Heart left ventricle (tissue), 16 donors: ENCODE measurements around the gene DNASE1L1. TPM values are rescaled to one million over a fixed set of nuclear protein-coding genes. Genes with fewer than 3 reads are reported as not detected.

Experiments
- ATAC-seq, 4 donors: fragments of 200-7000 bp; cut with Tn5 transposase; one replicate each; pipeline ENCODE4 v1.9.1; 2020 to 2022; ENCODE audit warnings: moderate library complexity in 4 of 4, mild to moderate bottlenecking in 3 of 4, moderate number of reproducible peaks in 1 of 4
- DNase-seq, 5 donors: peaks; one replicate each; pipeline ENCODE4 v3.0.0-alpha.2; 2020
- H3K27ac ChIP-seq, 12 donors: fragments of 200-600 bp; sonication (generic) in 4 of 12; one replicate each; pipeline versions ENCODE4 v1.5.0 to v1.8.0; 2016 to 2022; ENCODE audit warnings: mild to moderate bottlenecking in 2 of 12
- H3K27me3 ChIP-seq, 9 donors: fragments of 200-600 bp; sonication (generic) in 2 of 9; one replicate each; pipeline versions ENCODE4 v1.5.1 to v1.8.0; 2016 to 2022; ENCODE audit warnings: mild to moderate bottlenecking in 3 of 9
- H3K36me3 ChIP-seq, 9 donors: fragments of 200-600 bp; sonication (generic) in 2 of 9; one replicate each; pipeline versions ENCODE4 v1.5.0 to v1.8.0; 2018 to 2022; ENCODE audit warnings: mild to moderate bottlenecking in 2 of 9
- H3K4me1 ChIP-seq, 12 donors: fragments of 200-600 bp; sonication (generic) in 4 of 12; one replicate each; pipeline versions ENCODE4 v1.5.0 to v1.8.0; 2016 to 2022; ENCODE audit warnings: mild to moderate bottlenecking in 3 of 12
- H3K4me3 ChIP-seq, 12 donors: fragments of 200-600 bp; sonication (generic) in 4 of 12; one replicate each; pipeline versions ENCODE4 v1.5.0 to v1.8.0; 2017 to 2022; ENCODE audit warnings: mild to moderate bottlenecking in 9 of 12, moderate library complexity in 4 of 12
- H3K9me3 ChIP-seq, 12 donors: fragments of 200-600 bp; sonication (generic) in 4 of 12; one replicate each; pipeline versions ENCODE4 v1.5.0 to v1.8.0; 2016 to 2022; ENCODE audit warnings: mild to moderate bottlenecking in 1 of 12
- POLR2A ChIP-seq, 2 donors: fragments of 450-650 bp; IDR thresholded peaks; one replicate each; pipeline ENCODE4 v1.6.1; 2017; ENCODE audit warnings: antibody characterized with exemption in 2 of 2, mild to moderate bottlenecking in 2 of 2, moderate library complexity in 2 of 2
- WGBS, 4 donors: extraction: QIAGEN DNeasy Blood & Tissue Kit in 2 of 4; methylation state at CpG; one replicate each; pipeline versions ENCODE4 v1.1.5 to v1.1.7; 2013 to 2018; 5-methylcytosine and 5-hydroxymethylcytosine counted together
- intact Hi-C, 10 donors: fragments of 100-400 bp; cut with DNase I; formaldehyde crosslinking; loops; one replicate each; pipeline versions ENCODE4 v1.11.1 to v1.14.2; 2022
- polyA plus RNA-seq, 2 donors: library from polyadenylated mRNA; stranded (reverse); fragments of 200-250 nt; gene quantifications; one replicate each; pipeline ENCODE4 v1.2.3, GENCODE V29; 2013
- total RNA-seq, 9 donors: library from RNA; depleted of rRNA in 2 of 9; stranded (reverse); fragments of >200 nt in 2 of 9; fragmentation: NEBNext Ultra II Directional in 3 of 9; extraction: Animal tissue kit (Norgen Biotek cat#: 25700) in 3 of 9; gene quantifications; one replicate each; pipeline versions ENCODE4 v1.1.0 to v1.2.4, GENCODE V29; 2016 to 2023
- TF ChIP-seq, protein P1 (sequence below), 12 donors: fragments of 200-600 bp; sonication (generic) in 4 of 12; IDR thresholded peaks; one replicate each; pipeline versions ENCODE4 v1.5.0 to v1.8.0; 2018 to 2022; ENCODE audit warnings: antibody characterized with exemption in 12 of 12, mild to moderate bottlenecking in 5 of 12
- donor health status: ischemic (EF 13 %, LVEDD 7.1; RV severe dilation, severe dysfunction).
- donor health status: healthy with polysubstance abuse.
- donor health status: DM: no; HTN: yes; CAD: no.
- donor health status: DM: no; HTN: no; CAD: no.
- donor health status: ischemic (EF 25% LVEDD 6.9; RV normal size, moderate dysfunction).
- donor health status: ischemic (EF 25% LVEDD 5.7; RV mildly dilated, moderate dysfunction).
- donor health status: healthy.
- donor health status: DM: yes; HTN: yes; CAD: no.
- donor health status: ischemic (EF 35%, LVEDD 5.7; RV mildly dilated, moderate dysfunction).
- donor health status: nonischemic (EF 11% LVEDD 7.7; RV severe dilation, severe dysfunction).
- donor health status: DM: yes; HTN: yes; CAD: no.
- donor health status: PGD.
- donor health status: ischemic (EF 29% LVEDD 5.4; RV normal size, mild dysfunction).
- donor health status: nonischemic (EF 23%, LVEDD 6.1; RV moderate dilation, normal function).

DNASE1L1 gene
- total and polyA plus RNA-seq, 11 donors = 26.7 to 117 (median 43.8) TPM

DNA sequence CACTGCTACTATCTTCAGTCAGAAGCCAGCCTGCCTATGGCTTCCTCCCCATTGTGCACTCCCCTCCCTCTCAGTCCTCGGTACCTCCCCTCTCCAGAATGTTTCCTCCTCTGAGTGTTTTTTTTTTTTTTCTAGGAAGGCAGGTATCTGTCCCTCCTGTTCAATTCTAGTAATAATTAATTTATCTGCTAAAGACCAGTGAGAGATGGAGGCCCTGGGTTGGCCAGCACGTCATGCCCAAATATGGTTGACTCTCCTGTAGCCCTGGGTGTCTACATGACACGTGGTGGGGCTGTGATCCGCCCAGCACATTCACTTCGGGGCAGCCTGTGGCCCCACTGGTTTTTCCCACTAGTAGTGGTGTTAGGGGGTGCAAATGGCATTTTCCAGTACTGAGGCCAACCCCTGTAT lies 36.4 kb downstream of the DNASE1L1 start:
- WGBS, 4 donors = 30 to 53% (median 43%) methylated on average over 5 of the region's 5 CpGs
- H3K36me3 ChIP-seq = peaks cover 0 to 7% (median 3%) of the 10 kb centered on the region in 9 donors
- H3K9me3 ChIP-seq = no peaks in the 10 kb centered on the region
- no peak for DNase-seq
- no peaks in the 10 kb centered on the region for H3K27me3 ChIP-seq
- H3K4me1 ChIP-seq = peaks cover 0 to 50% (median 20%) of the 10 kb centered on the region in 12 donors
- H3K4me3 ChIP-seq = peak overlapping the region in 9 of 12 donors; percentile 75 to 99 (median 87)
- TF ChIP-seq, protein P1, sequence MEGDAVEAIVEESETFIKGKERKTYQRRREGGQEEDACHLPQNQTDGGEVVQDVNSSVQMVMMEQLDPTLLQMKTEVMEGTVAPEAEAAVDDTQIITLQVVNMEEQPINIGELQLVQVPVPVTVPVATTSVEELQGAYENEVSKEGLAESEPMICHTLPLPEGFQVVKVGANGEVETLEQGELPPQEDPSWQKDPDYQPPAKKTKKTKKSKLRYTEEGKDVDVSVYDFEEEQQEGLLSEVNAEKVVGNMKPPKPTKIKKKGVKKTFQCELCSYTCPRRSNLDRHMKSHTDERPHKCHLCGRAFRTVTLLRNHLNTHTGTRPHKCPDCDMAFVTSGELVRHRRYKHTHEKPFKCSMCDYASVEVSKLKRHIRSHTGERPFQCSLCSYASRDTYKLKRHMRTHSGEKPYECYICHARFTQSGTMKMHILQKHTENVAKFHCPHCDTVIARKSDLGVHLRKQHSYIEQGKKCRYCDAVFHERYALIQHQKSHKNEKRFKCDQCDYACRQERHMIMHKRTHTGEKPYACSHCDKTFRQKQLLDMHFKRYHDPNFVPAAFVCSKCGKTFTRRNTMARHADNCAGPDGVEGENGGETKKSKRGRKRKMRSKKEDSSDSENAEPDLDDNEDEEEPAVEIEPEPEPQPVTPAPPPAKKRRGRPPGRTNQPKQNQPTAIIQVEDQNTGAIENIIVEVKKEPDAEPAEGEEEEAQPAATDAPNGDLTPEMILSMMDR (IDR thresholded peaks at IDR 0.05) = no peak
- TF ChIP-seq POLR2A (IDR thresholded peaks at IDR 0.05) = no peak
- ATAC-seq = no peak
- intact Hi-C loops = loop anchor here in 5 of 10 donors (2.0 to 10.0 kb wide), 4 partner anchors 56 to 162 kb away; partner anchors contain the start of gene GDI1 (in 1 of the 5)
- H3K27ac ChIP-seq = peak overlapping the region in 10 of 12 donors; percentile 78 to 99 (median 94)

- Histone ChIP-seq H3K27me3 (no peaks in the 10 kb centered on the region), H3K36me3 (peaks cover 0 to 15% (median 11%) of the 10 kb centered on the region in 9 donors), H3K4me1 (peaks cover 0 to 54% (median 25%) of the 10 kb centered on the region in 12 donors), H3K4me3 (peak overlapping the region; percentile 26 to 99 (median 82)), H3K27ac (peak overlapping the region; percentile 78 to 99 (median 92)), H3K9me3 (no peaks in the 10 kb centered on the region)
- no peak for ATAC-seq
- DNase-seq = no peak
- TF ChIP-seq, protein P1 (IDR thresholded peaks at IDR 0.05) = no peak
- no peak for TF ChIP-seq POLR2A (IDR thresholded peaks at IDR 0.05)
- intact Hi-C loops = loop anchor here in 5 of 10 donors (2.0 to 10.0 kb wide), 4 partner anchors 55 to 163 kb away; partner anchors contain the start of gene GDI1 (in 1 of the 5)
- WGBS, 4 donors = 5 to 31% (median 18%) methylated on average over 3 to 43 of the region's 43 CpGs
These were observed 37.2 kb downstream of the DNASE1L1 start for GRCh38 chrX:154371789-154372300.

GRCh38 chrX:154371017-154371788 lies 37.9 kb downstream of the DNASE1L1 start:
- intact Hi-C loops = loop anchor here in 2 of 10 donors (5.0 to 10.0 kb wide), 2 partner anchors 64 to 161 kb away; partner anchors contain the start of gene GDI1 (in 1 of the 2)
- peaks cover 0 to 59% (median 29%) of the 10 kb centered on the region in 12 donors for H3K4me1 ChIP-seq

More at GRCh38 chrX:154371017-154371788, 37.9 kb downstream of the DNASE1L1 start:
- DNase-seq (peak; percentile 94 to 97 (median 96)), ATAC-seq (peak; percentile 47 to 73 (median 66))
- no peaks in the 10 kb centered on the region for H3K9me3 ChIP-seq
- H3K36me3 ChIP-seq = peaks cover 0 to 21% (median 17%) of the 10 kb centered on the region in 9 donors
- H3K4me3 ChIP-seq = peak overlapping the region; percentile 73 to 99 (median 82)
- no peaks in the 10 kb centered on the region for H3K27me3 ChIP-seq
- 0 to 37% (median 18%) methylated on average over 19 to 77 of the region's 77 CpGs for WGBS, 4 donors
- peak; percentile 93 to 99 for TF ChIP-seq POLR2A (IDR thresholded peaks at IDR 0.05)
- TF ChIP-seq, protein P1 (IDR thresholded peaks at IDR 0.05) = no peak
- H3K27ac ChIP-seq = peak overlapping the region; percentile 78 to 100 (median 96)
